ENCODE results near the gene APOLD1.
"Not testable (repeated sequence)": the region's sequence is repeated elsewhere in the genome, so short reads cannot be mapped to it uniquely, and the experiment has no call there.

Gene APOLD1, protein sequence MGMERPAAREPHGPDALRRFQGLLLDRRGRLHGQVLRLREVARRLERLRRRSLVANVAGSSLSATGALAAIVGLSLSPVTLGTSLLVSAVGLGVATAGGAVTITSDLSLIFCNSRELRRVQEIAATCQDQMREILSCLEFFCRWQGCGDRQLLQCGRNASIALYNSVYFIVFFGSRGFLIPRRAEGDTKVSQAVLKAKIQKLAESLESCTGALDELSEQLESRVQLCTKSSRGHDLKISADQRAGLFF

GRCh38 chr12:12784911-12785814 lies at the start of gene APOLD1:
TSS of gene APOLD1 (plus strand) at chr12:12785659. CDS start at chr12:12785692, 33 bp downstream.
- DNase-seq, result peak; percentile 20

GRCh38 chr12:12736759-12737676 lies 48.4 kb upstream of the APOLD1 start:
- peak; percentile 50 for DNase-seq

DNA sequence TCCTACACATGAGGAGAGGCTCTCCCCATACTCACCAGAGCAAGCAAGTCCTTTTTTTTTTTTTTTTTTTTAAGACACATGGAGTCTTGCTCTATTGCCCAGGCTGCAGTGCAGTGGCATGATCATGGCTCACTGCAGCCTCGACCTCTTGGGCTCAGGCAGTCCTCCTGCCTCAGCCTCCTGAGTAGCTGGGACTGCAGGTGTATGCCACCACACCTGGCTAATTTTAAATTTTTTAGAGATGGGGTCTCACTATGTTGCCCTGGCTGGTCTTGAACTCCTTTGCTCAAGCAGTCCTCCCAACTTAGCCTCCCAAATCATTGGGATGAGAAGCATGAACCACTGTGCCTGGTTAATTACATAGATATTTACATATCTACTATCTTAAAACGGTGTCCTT lies 47.3 kb upstream of the APOLD1 start:
- DNase-seq, result not testable (repeated sequence)

DNA sequence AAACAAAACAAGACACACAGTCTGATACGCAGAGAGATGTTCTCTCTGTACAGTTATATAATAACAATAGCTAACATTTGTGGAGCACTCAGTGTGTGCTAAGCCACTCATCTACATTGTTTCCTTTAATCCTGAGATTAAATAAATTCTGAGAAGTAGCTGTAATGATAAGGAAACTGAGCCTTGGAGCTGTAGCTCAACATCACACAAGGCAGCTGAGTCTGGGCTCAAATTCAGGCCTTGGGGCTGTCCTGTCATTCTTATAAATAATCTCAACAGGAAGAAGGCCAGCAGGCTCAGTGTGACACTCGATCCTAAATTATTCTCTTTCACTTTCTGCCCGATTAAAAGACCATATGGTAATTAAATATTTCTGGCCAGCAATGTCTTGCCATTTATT lies 43.8 kb upstream of the APOLD1 start:
- DNase-seq, result no peak

DNA sequence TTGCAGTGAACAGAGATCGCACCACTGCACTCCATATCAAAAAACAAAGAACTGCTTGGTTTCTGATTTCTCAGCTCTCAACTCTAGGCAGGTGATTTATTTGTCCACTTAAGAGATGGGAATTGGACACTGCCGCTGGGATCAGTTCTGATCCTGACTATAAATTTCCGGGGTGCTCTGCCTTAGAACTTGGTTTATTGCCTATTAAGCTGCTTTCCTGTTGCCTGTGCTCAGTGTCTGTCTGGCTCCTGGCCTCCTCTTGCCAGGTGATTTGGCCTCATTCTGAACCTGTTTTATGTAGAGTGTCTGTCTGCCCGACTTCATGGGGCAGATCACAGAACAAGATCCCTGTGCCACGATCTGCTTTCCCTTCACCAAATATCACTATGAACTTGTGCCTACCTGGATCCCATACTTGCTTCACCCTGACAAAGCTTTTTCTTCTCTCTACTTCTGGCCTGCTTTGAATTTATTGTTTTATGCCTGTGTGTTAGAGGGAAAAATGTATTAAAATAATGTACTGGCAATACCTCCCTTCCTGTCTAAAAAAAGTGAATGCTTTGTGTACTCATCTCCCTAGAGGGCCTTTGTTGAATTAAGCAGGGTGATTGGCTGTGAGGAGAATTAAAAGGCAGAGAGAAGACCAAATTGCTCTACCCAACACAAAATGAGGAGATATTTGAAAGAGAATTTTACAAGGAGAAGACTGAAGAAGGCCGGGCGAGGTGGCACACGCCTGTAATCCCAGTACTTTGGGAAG lies 40.7 kb upstream of the APOLD1 start:
- DNase-seq, result no peak

GRCh38 chr12:12745576-12746211 lies 39.8 kb upstream of the APOLD1 start:
- no peak for DNase-seq

- DNase-seq, result no peak
Observed at GRCh38 chr12:12747278-12747677, 38.2 kb upstream of the APOLD1 start.

DNA sequence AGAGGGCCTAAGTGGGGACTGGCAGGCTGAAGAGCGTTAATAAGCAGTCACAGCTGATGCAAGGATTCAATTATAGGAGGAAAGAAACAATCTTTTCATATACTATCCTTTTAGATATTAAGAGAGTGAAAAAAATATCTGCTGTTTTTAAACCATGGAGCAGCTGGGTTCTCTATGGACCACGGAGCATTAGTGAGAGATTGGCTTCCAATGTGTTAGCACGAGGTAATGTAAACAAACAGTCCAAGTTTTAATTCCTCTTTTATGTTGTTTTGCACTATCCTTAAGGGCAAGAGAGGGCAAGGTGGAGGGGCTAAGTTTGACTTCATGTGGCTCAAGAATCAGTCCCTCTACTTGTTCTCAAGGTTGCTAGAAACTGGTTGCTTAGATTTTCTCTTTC lies 37.4 kb upstream of the APOLD1 start:
- no peak for DNase-seq

DNA sequence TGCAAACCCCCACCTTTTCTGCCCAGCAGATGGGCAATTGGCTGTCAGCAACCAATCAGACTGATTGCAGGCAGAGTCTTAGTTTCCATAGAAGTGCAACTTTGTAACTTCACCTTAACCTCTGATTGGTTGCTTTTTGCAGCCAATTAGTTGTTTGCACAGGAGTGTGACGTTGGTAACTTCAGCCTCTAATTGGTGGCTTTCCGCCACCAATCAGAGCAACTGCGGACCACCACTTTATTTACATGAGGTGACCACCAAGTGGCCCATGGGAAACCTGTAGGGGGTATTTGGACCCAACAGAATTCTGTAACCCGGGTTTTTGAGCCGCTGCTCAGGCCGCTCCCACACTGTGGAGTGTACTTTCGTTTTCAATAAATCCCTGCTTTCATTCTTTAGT lies 36.0 kb upstream of the APOLD1 start:
- DNase-seq, result no peak

- DNase-seq, result no peak
Observed at GRCh38 chr12:12755923-12756322, 29.5 kb upstream of the APOLD1 start.

DNA sequence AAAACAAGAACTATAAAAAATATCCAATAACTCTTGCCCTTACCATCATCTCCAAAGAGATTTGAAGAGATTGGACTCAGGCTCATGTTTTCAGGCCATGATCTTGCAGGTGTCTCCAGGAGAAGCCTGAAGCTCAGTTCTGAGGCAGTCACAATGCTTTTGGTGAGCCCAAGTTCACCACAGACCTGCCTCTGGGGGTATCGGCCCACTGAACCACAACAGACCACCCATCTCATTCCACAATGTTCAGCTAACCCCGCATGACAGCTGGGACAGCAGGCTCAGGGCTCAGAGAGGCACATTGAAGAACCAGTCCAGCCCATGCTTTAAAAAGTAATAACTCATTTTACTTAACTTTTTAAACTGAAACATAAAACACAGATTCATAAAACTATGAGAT lies 28.3 kb upstream of the APOLD1 start:
- no peak for DNase-seq

- DNase-seq, result no peak
Observed at GRCh38 chr12:12759234-12759915, 26.1 kb upstream of the APOLD1 start.

GRCh38 chr12:12764824-12765223 lies 20.6 kb upstream of the APOLD1 start:
- DNase-seq, result no peak

- DNase-seq, result no peak
Observed at GRCh38 chr12:12770262-12770661, 15.2 kb upstream of the APOLD1 start.

GRCh38 chr12:12774791-12775190 lies 10.7 kb upstream of the APOLD1 start:
- no peak for DNase-seq

DNA sequence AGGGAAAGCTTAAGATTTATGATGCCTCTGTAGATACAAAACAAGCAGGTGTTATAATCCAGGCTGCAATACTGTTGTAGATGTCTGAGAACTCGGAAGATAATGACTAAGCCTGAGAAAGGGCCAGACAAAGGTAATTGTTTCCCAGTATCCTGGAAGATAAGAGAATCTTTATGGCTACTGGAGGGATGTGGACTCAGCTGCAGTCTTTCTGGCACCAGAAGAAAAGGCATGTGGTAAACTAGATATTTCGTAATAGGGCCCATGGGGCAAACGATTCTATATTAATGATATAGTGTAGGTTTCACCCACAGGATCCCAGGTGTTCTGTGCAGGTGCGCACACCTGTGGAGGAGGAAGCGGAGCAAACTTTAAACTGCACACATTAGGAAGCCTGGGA lies 9.2 kb upstream of the APOLD1 start:
- no peak for DNase-seq

GRCh38 chr12:12777092-12777491 lies 8.4 kb upstream of the APOLD1 start:
- no peak for DNase-seq

DNA sequence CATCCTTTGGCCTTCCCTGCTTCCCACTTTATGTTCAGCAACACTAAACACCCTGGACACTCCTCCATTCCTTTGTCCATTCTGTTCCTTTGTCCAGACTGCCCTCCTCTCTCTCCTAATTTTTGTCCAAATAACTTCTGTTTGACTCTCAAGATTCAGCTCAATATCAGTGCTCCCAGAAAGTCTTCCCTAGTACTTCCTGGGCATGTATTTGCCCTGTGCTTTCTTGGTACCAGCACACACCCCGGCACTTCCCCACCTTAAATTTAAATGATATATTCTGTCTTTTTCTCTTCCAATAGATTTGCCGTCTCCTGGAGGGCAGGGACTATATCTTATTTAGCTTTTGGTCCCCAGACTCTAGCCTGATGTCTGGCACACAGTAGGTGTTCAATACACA lies 6.5 kb upstream of the APOLD1 start:
- DNase-seq, result no peak

- DNase-seq, result peak; percentile 81
Observed at GRCh38 chr12:12779529-12779928, 5.9 kb upstream of the APOLD1 start.

DNA sequence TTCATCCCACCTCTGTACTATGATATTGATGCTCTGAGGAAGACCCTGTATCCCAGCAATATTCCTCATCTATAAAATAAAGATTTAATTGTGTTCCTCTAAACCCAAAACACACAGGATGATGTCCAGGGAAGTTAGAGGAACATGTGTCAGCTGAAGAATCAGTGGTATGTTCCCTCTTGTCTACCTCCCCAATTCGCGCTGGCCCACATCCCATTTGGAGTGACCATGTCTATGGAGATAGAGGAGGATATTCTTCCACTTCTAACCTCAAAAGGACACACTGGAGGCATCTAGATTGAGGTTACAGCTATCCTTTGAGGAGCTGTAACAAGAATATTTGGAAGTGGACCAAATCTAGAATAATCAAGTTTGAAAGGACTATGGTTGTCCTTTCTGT lies 1.3 kb upstream of the APOLD1 start:
- DNase-seq, result no peak

GRCh38 chr12:12786351-12786705 lies 869 bp downstream of the APOLD1 start:
- DNase-seq, result no peak

All from fibroblast of skin of right quadriceps (primary cell).